NCI-H524 treated with DMSO at 0.1 percent for 48 hours (cell line): ENCODE results near the gene SH3BP5L.

Experiments used
- DNase-seq: peaks from one replicate; lab custom pipeline; 2025; lab: John Stamatoyannopoulos, UW

The SH3BP5L gene

DNA sequence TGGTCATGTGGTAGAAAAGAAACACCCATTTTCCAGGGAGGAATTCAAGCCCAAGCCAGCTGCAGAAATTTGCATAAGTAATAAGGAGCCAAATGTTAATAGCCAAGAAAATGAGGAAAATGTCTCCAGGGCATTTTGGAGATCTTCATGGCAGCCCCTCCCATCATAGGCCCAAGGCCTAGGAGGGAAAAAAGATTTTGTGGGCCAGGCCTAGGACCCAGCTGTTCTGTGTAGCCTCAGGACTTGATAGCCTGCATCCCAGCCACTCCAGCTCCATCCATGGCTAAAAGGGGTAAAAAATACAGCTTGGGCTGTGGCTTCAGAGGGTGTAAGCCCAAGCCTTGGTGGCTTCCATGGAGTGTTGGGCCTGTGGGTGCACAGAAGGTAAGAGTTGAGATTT, 48.7 kb downstream of the SH3BP5L start:
- no peak for DNase-seq

- no peak for DNase-seq
These were observed 50.3 kb downstream of the SH3BP5L start for GRCh38 chr1:248775441-248775840.
